Parathyroid adenoma (tissue), 2 donors: ENCODE results near the gene PAFAH2.

ENCODE experiments used
- H2AFZ ChIP-seq: fragments of 300-600 bp; sonication (generic); one replicate; pipeline ENCODE4 v1.7.0; 2017; ENCODE audit warnings: antibody characterized with exemption, mild to moderate bottlenecking
- H3K27ac ChIP-seq: fragments of 300-600 bp; sonication (generic); one replicate; pipeline ENCODE4 v1.7.0; 2017
- H3K27me3 ChIP-seq: fragments of 300-600 bp; sonication (generic); one replicate; pipeline ENCODE4 v1.7.0; 2017; ENCODE audit warnings: low read length; ENCODE audit not compliant: control insufficient read depth, insufficient read depth
- H3K36me3 ChIP-seq: fragments of 300-600 bp; sonication (generic); one replicate; pipeline ENCODE4 v1.7.0; 2017; ENCODE audit warnings: low read length; ENCODE audit not compliant: control insufficient read depth, insufficient read depth
- H3K4me1 ChIP-seq: fragments of 300-600 bp; sonication (generic); one replicate; pipeline ENCODE4 v1.7.0; 2017; ENCODE audit warnings: control low read depth
- H3K4me2 ChIP-seq: fragments of 300-600 bp; sonication (generic); one replicate; pipeline ENCODE4 v1.7.0; 2017; ENCODE audit warnings: low read length
- H3K4me3 ChIP-seq: fragments of 300-600 bp; sonication (generic); one replicate; pipeline ENCODE4 v1.7.0; 2017; ENCODE audit warnings: low read depth, low read length
- H3K79me2 ChIP-seq: fragments of 300-600 bp; sonication (generic); one replicate; pipeline ENCODE4 v1.7.0; 2017; ENCODE audit warnings: control low read depth
- H3K9ac ChIP-seq: fragments of 300-600 bp; sonication (generic); one replicate; pipeline ENCODE4 v1.7.0; 2017; ENCODE audit warnings: mild to moderate bottlenecking
- H3K9me3 ChIP-seq: fragments of 300-600 bp; sonication (generic); one replicate; pipeline ENCODE4 v1.7.0; 2017; ENCODE audit warnings: low read length; ENCODE audit not compliant: control insufficient read depth
- TF ChIP-seq, protein P1 (sequence below): fragments of 300-600 bp; sonication (generic); IDR thresholded peaks from one replicate; pipeline ENCODE4 v1.7.0; 2017; ENCODE audit warnings: antibody characterized with exemption, mild to moderate bottlenecking
- donor health status: primary hyperparathyroidism.

The PAFAH2 gene

DNA sequence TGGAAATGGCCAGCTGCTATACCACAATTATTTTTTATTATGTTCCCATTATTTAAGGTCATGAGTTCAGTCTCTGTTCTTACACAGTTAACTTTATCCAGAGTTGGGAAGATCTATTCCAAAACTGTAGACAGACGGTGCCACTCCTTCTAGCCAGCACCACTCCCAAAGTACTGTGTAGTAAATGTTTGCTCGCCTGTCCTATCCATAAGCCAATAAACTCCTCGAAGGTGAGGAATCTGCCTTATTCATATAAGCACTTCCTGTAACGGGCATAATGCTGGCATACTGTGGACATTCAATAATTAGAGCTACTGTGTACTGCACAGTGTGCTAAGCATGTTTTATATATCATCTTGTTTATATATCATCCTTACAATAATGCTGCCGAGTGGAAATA is 65.5 kb downstream of the PAFAH2 start:
- H3K36me3 ChIP-seq: no peaks in the 10 kb centered on the region
- no peaks in the 10 kb centered on the region for H3K9me3 ChIP-seq
- TF ChIP-seq, protein P1, sequence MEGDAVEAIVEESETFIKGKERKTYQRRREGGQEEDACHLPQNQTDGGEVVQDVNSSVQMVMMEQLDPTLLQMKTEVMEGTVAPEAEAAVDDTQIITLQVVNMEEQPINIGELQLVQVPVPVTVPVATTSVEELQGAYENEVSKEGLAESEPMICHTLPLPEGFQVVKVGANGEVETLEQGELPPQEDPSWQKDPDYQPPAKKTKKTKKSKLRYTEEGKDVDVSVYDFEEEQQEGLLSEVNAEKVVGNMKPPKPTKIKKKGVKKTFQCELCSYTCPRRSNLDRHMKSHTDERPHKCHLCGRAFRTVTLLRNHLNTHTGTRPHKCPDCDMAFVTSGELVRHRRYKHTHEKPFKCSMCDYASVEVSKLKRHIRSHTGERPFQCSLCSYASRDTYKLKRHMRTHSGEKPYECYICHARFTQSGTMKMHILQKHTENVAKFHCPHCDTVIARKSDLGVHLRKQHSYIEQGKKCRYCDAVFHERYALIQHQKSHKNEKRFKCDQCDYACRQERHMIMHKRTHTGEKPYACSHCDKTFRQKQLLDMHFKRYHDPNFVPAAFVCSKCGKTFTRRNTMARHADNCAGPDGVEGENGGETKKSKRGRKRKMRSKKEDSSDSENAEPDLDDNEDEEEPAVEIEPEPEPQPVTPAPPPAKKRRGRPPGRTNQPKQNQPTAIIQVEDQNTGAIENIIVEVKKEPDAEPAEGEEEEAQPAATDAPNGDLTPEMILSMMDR: no peak
- no peak overlapping the region for H2AFZ ChIP-seq
- H3K9ac ChIP-seq: no peak overlapping the region
- H3K4me1 ChIP-seq: no peaks in the 10 kb centered on the region
- H3K79me2 ChIP-seq: no peaks in the 10 kb centered on the region
- H3K4me3 ChIP-seq: no peak overlapping the region
- H3K27me3 ChIP-seq: no peaks in the 10 kb centered on the region
- no peak overlapping the region for H3K27ac ChIP-seq
- H3K4me2 ChIP-seq: no peak overlapping the region

DNA sequence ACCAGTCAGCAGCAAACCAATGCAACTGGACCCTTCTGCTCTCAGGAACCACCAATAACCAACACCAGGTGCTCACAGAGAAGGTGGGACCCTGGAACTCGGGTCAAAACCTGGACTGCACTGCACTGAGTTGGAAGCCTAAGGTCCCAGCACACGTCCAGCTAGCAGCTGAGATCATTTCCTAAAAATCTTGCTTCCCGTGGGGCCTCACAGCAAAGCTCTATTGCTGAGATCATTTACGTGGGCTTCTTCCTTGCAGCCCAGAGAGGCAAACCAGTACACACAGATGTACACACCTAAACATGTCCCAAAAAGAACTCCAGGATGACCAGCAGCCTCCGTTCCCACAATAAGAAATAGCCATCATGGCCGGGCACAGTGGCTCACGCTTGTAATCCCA is 68.8 kb downstream of the PAFAH2 start:
- Histone ChIP-seq H3K36me3 (no peaks in the 10 kb centered on the region), H3K9me3 (no peaks in the 10 kb centered on the region), H3K4me3 (no peak overlapping the region), H3K27ac (no peak overlapping the region), H3K9ac (no peak overlapping the region), H3K4me1 (peaks cover 6% of the 10 kb centered on the region), H3K27me3 (no peaks in the 10 kb centered on the region), H2AFZ (no peak overlapping the region), H3K4me2 (no peak overlapping the region), H3K79me2 (no peaks in the 10 kb centered on the region)
- TF ChIP-seq, protein P1: no peak

DNA sequence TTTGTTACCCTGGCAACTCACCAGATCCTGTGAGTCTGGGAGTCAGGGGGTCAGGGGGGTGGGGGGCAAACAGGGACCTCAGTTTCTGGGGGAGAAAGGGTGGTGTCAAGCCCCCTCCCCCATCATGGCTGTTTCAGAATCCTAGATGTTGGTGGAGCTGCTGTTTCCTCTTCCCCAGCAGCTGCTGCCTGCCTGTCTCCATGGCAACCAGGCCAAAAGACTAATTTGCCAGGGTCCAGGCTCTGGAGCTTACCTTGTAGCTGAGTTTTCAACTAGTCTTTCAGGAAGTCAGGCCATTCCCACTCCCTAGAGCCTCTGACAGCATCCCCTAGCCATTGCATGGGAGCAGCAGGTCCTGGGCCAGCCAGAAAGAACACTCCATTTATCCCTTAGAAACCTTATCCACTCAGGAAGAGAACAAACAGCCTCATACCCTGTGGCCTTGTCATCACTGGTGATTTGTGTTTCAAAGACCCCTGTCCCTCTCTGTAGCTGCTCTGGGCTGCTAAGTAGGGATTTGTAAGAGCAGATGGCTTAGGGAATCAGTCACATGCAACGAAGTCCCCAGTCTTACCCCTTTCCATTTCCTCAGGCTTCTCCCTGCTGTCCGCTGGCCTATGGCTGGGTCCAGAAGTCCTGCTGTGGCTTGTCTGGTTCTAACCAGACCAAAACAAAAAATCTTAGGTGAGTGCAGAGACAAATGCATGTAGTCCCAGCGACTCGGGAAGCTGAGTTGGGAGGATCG is 70.2 kb downstream of the PAFAH2 start:
- H2AFZ ChIP-seq: peak overlapping the region; percentile 68
- no peaks in the 10 kb centered on the region for H3K79me2 ChIP-seq
- H3K36me3 ChIP-seq: no peaks in the 10 kb centered on the region
- H3K4me2 ChIP-seq: no peak overlapping the region
- H3K27ac ChIP-seq: no peak overlapping the region
- TF ChIP-seq, protein P1: no peak
- no peaks in the 10 kb centered on the region for H3K27me3 ChIP-seq
- H3K9ac ChIP-seq: no peak overlapping the region
- peaks cover 8% of the 10 kb centered on the region for H3K4me1 ChIP-seq
- H3K9me3 ChIP-seq: no peaks in the 10 kb centered on the region
- no peak overlapping the region for H3K4me3 ChIP-seq

DNA sequence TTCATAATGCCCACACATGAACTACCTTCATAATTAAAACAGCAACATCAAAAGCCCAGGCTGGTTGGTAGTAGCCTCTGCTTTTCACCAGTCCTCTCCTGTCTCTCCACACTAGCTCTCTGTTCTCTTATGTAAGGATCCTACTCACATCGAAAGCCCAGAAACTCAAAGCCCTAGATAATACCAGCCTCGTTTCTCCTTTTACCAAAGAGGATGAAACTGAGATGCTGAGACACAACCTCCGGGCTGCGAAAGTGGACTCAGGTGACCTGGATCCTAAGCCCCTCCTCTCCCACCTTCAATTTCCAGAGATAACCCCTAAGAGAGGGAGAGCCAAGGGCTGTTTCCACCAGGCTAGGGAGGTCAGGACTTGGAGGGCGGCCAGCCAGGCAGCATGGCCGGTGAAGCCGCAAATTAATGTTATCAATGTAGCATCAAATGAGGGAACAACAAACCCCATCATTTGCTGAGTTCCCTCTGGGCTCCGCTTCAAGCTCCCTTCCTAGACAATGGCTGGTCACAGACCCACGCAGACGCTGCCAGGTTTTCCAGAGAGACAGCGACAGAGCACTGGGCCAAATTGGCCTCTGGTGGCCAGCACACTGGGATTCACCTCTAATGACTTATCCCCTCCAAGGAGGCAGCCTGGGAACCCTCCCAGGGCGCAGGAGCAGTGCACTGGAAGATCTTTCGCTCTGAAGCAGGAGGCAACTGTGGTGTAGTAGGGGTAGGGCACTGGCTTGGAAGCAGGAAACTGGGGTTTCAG is 70.9 kb downstream of the PAFAH2 start:
- H3K4me1 ChIP-seq: peaks cover 11% of the 10 kb centered on the region
- no peak overlapping the region for H3K4me3 ChIP-seq
- H3K4me2 ChIP-seq: peak overlapping the region; percentile 26
- no peaks in the 10 kb centered on the region for H3K79me2 ChIP-seq
- H3K27me3 ChIP-seq: no peaks in the 10 kb centered on the region
- no peak overlapping the region for H3K9ac ChIP-seq
- no peak overlapping the region for H3K27ac ChIP-seq
- no peaks in the 10 kb centered on the region for H3K36me3 ChIP-seq
- H2AFZ ChIP-seq: peak overlapping the region; percentile 68
- no peaks in the 10 kb centered on the region for H3K9me3 ChIP-seq
- TF ChIP-seq, protein P1: no peak
